GM23338 (cell line): ENCODE results near the gene NAGA. TPM values are rescaled to one million over a fixed set of nuclear protein-coding genes. Genes with fewer than 3 reads are reported as not detected.

Source experiments
- ATAC-seq: fragments of 200-7000 bp; cut with Tn5 transposase; 3 replicates; pipeline ENCODE4 v1.9.1; 2020
- DNase-seq: peaks from one replicate; pipeline ENCODE4 v3.0.0-alpha.2; 2015; ENCODE audit warnings: low spot score
- H2AFZ ChIP-seq: fragments of 200-600 bp; sonication (generic); 2 replicates; pipeline ENCODE4 v1.8.0; 2016; ENCODE audit warnings: antibody characterized with exemption, mild to moderate bottlenecking, moderate library complexity
- H3F3A ChIP-seq: fragments of 200-600 bp; sonication (generic); replicated peaks from 2 replicates; pipeline ENCODE4 v1.8.0; 2017; ENCODE audit warnings: antibody characterized with exemption, mixed run types, low read depth
- H3K27ac ChIP-seq: fragments of 200-600 bp; sonication (generic); 2 replicates; pipeline ENCODE4 v1.6.1; 2016; ENCODE audit warnings: low read depth
- H3K27me3 ChIP-seq: fragments of 200-600 bp; sonication (generic); 2 replicates; pipeline ENCODE4 v1.8.0; 2016; ENCODE audit warnings: mild to moderate bottlenecking, mixed run types, moderate library complexity; ENCODE audit not compliant: insufficient read depth
- H3K36me3 ChIP-seq: fragments of 200-600 bp; sonication (generic); 2 replicates; pipeline ENCODE4 v1.8.0; 2016; ENCODE audit warnings: mild to moderate bottlenecking; ENCODE audit not compliant: insufficient read depth
- H3K4me1 ChIP-seq: fragments of 200-600 bp; sonication (generic); 2 replicates; pipeline ENCODE4 v1.8.0; 2016; ENCODE audit warnings: mild to moderate bottlenecking, moderate library complexity; ENCODE audit not compliant: insufficient read depth
- H3K4me2 ChIP-seq: fragments of 200-600 bp; sonication (generic); 2 replicates; pipeline ENCODE4 v1.7.1; 2017; ENCODE audit warnings: mixed run types
- H3K4me3 ChIP-seq: fragments of 200-600 bp; sonication (generic); 2 replicates; pipeline ENCODE4 v1.6.1; 2016; ENCODE audit warnings: mixed run types
- H3K79me2 ChIP-seq: fragments of 200-600 bp; sonication (generic); replicated peaks from 2 replicates; pipeline ENCODE4 v1.8.0; 2017; ENCODE audit warnings: mild to moderate bottlenecking; ENCODE audit not compliant: insufficient read depth
- H3K9me2 ChIP-seq: fragments of 200-600 bp; sonication (generic); 2 replicates; pipeline ENCODE4 v1.8.0; 2017; ENCODE audit not compliant: insufficient read depth
- H4K20me1 ChIP-seq: fragments of 200-600 bp; sonication (generic); replicated peaks from 2 replicates; pipeline ENCODE4 v1.8.0; 2017; ENCODE audit warnings: mild to moderate bottlenecking; ENCODE audit not compliant: insufficient read depth
- H3K27ac Mint-ChIP-seq: 2 replicates; pipeline ENCODE4 v1.8.0; 2020; ENCODE audit warnings: inconsistent platforms, mild to moderate bottlenecking, moderate library complexity, mixed read lengths
- H3K27me3 Mint-ChIP-seq: 3 replicates; pipeline ENCODE4 v1.8.0; 2022; ENCODE audit warnings: low read depth, mild to moderate bottlenecking, moderate library complexity, mixed read lengths, inconsistent platforms; ENCODE audit not compliant: insufficient read depth, poor library complexity
- H3K36me3 Mint-ChIP-seq: 3 replicates; pipeline ENCODE4 v1.8.0; 2021; ENCODE audit warnings: low read depth, mild to moderate bottlenecking, inconsistent platforms, moderate library complexity, mixed read lengths
- H3K4me1 Mint-ChIP-seq: 3 replicates; pipeline ENCODE4 v1.8.0; 2020; ENCODE audit warnings: mild to moderate bottlenecking, inconsistent platforms, mixed read lengths
- H3K4me3 Mint-ChIP-seq: 3 replicates; pipeline ENCODE4 v1.8.0; 2021; ENCODE audit warnings: moderate library complexity, mild to moderate bottlenecking, inconsistent platforms, mixed read lengths
- H3K9me3 Mint-ChIP-seq: 3 replicates; pipeline ENCODE4 v1.8.0; 2020; ENCODE audit warnings: moderate library complexity, mild to moderate bottlenecking, inconsistent platforms, mixed read lengths
- CREB1 ChIP-seq: fragments of 250-450 bp; sonication (Bioruptor Pico); IDR thresholded peaks from 2 replicates; pipeline ENCODE4 v1.5.0; 2020; ENCODE audit warnings: low read depth, mild to moderate bottlenecking, moderate library complexity
- CTCF ChIP-seq, 2 experiments: fragments of 200-600 bp in 1 of 2; sonication (generic) in 1 of 2; conservative IDR thresholded peaks; 2 replicates each; pipeline versions ENCODE4 v1.5.1 to v1.6.1; 2016 to 2017; ENCODE audit warnings: antibody characterized with exemption in 2 of 2, low read depth in 2 of 2, mild to moderate bottlenecking in 2 of 2, moderate library complexity in 1 of 2
- ETS1 ChIP-seq: IDR thresholded peaks from 2 replicates; pipeline ENCODE4 v1.6.1; 2016; ENCODE audit warnings: antibody characterized with exemption
- EZH2 ChIP-seq: fragments of 200-600 bp; sonication (generic); IDR thresholded peaks from one replicate; pipeline ENCODE4 v1.8.0; 2017; ENCODE audit warnings: antibody characterized with exemption, mild to moderate bottlenecking, low read depth; ENCODE audit not compliant: unreplicated experiment
- EZH2phosphoT487 ChIP-seq: fragments of 200-600 bp; sonication (generic); IDR thresholded peaks from one replicate; pipeline ENCODE4 v1.8.1; 2018; ENCODE audit warnings: antibody characterized with exemption; ENCODE audit not compliant: unreplicated experiment
- JUNB ChIP-seq: IDR thresholded peaks from one replicate; pipeline ENCODE4 v1.6.1; 2016; ENCODE audit warnings: antibody characterized with exemption; ENCODE audit not compliant: unreplicated experiment
- NANOG ChIP-seq: IDR thresholded peaks from 2 replicates; pipeline ENCODE4 v1.6.1; 2016; ENCODE audit warnings: antibody characterized with exemption, borderline replicate concordance
- POLR2AphosphoS5 ChIP-seq: IDR thresholded peaks from 2 replicates; pipeline ENCODE4 v1.6.1; 2016; ENCODE audit warnings: antibody characterized with exemption, low read depth
- REST ChIP-seq: IDR thresholded peaks from one replicate; pipeline ENCODE4 v1.6.1; 2018; ENCODE audit warnings: antibody characterized with exemption; ENCODE audit not compliant: unreplicated experiment
- STAT1 ChIP-seq: IDR thresholded peaks from one replicate; pipeline ENCODE4 v1.6.1; 2016; ENCODE audit warnings: antibody characterized with exemption; ENCODE audit not compliant: unreplicated experiment
- ZNF114 ChIP-seq: fragments of 250-450 bp; sonication (Bioruptor Pico); IDR thresholded peaks from 2 replicates; pipeline ENCODE4 v1.5.0; 2020; ENCODE audit warnings: mild to moderate bottlenecking, moderate library complexity
- ZNF331 ChIP-seq: fragments of 250-450 bp; sonication (Bioruptor Pico); IDR thresholded peaks from 2 replicates; pipeline ENCODE4 v1.5.0; 2020; ENCODE audit warnings: low read depth, mild to moderate bottlenecking, moderate library complexity
- ZNF462 ChIP-seq: fragments of 250-450 bp; sonication (Bioruptor Pico); IDR thresholded peaks from 2 replicates; pipeline ENCODE4 v1.5.0; 2020; ENCODE audit warnings: mild to moderate bottlenecking, moderate library complexity
- polyA plus RNA-seq: library from polyadenylated mRNA; unstranded; fragments of >200 nt; fragmentation: Nextera tagmentation; extraction: Ambion mirVana; gene quantifications from 2 replicates; pipeline ENCODE4 v1.2.1, GENCODE V29; 2016
- total RNA-seq: library from RNA; depleted of rRNA; stranded (reverse); fragments of >200 nt; shearing (Covaris generic); gene quantifications from 2 replicates; pipeline ENCODE4 v1.2.3, GENCODE V29; 2014

Gene NAGA
- total and polyA plus RNA-seq, 2 experiments from 2014 or later: 6.3 to 21.4 TPM

DNA sequence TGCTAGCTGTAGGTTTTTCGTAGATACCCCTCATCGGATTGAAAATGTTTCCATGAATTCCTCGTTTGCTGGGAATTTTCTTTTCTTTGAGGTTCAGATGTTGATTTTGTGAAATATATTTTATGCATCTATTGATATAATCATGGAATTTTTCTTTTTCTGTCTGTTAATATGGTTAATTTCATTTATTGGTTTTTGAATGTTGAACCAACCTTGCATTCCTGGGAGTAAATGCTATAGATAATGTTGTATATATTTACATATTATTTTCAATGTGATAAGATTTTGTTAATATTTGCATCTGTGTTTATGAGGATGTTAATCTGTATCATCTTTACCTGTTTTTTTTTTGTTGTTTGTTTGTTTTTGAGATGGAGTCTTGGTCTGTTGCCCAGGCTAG lies 30.6 kb upstream of the NAGA start:
- Histone ChIP-seq H3K27ac (no peak overlapping the region), H3K36me3 (no peaks in the 10 kb centered on the region), H4K20me1 (no peaks in the 10 kb centered on the region), H3K79me2 (no peaks in the 10 kb centered on the region), H3K27me3 (no peaks in the 10 kb centered on the region), H3F3A (no peaks in the 10 kb centered on the region), H3K9me2 (no peaks in the 10 kb centered on the region), H3K4me3 (no peak overlapping the region), H3K4me2 (no peak overlapping the region), H3K4me1 (no peaks in the 10 kb centered on the region), H2AFZ (no peak overlapping the region)
- DNase-seq (no peak), ATAC-seq (no peak)
- Mint-ChIP-seq H3K36me3 (peaks cover 33% of the 10 kb centered on the region), H3K4me1 (no peaks in the 10 kb centered on the region), H3K4me3 (no peak overlapping the region), H3K27ac (no peak overlapping the region), H3K27me3 (peaks cover 5% of the 10 kb centered on the region), H3K9me3 (peaks cover 62% of the 10 kb centered on the region)
- TF ChIP-seq CTCF (conservative IDR thresholded peaks at IDR 0.05; ENCODE audit: low read depth in 2 of 2): no peak
- TF ChIP-seq ZNF114 (CRISPR knock-in tag): no peak
- no peak for TF ChIP-seq EZH2phosphoT487
- TF ChIP-seq ETS1: no peak
- TF ChIP-seq REST: no peak
- no peak for TF ChIP-seq POLR2AphosphoS5
- no peak for TF ChIP-seq ZNF462 (CRISPR knock-in tag)
- no peak for TF ChIP-seq JUNB
- TF ChIP-seq CREB1 (CRISPR knock-in tag): no peak
- no peak for TF ChIP-seq NANOG
- TF ChIP-seq STAT1: no peak
- TF ChIP-seq EZH2: no peak
- no peak for TF ChIP-seq ZNF331 (CRISPR knock-in tag)
